ENCODE results near the gene HOMER3. TPM values are rescaled to one million over a fixed set of nuclear protein-coding genes. Genes with fewer than 3 reads are reported as not detected.
A peak's percentile ranks its signal among the peaks of the same experiment; 100 is the strongest.
"Not testable (repeated sequence)": the region's sequence is repeated elsewhere in the genome, so short reads cannot be mapped to it uniquely, and the experiment has no call there.

HOMER3 gene
- total and polyA plus RNA-seq, 2 of the 13 experiments (the other 11 are each of a cell fraction or from before 2014, with no cell fraction given), result 21.3 to 27.3 TPM

- TF ChIP-seq SKIL (CRISPR knock-in tag; IDR thresholded peaks at IDR 0.05; ENCODE audit: borderline replicate concordance) (0 out of 2 replicates have a peak, but pooled peaks have one; percentile 45), GATAD2A (CRISPR knock-in tag; IDR thresholded peaks at IDR 0.05) (peak; percentile 39; the same call in 1 of the 2 replicates), ARID5B (CRISPR knock-in tag; IDR thresholded peaks at IDR 0.05) (peak; percentile 45), RXRB (CRISPR knock-in tag; IDR thresholded peaks at IDR 0.05; ENCODE audit: borderline replicate concordance) (peak; percentile 72), SOX13 (CRISPR knock-in tag; conservative IDR thresholded peaks at IDR 0.05 in 1 of 2, IDR thresholded peaks at IDR 0.05 in 1 of 2) (peak in 1 of 2 experiments; percentile 49; a peak in 1 of 4 replicates), RARA (CRISPR knock-in tag; IDR thresholded peaks at IDR 0.05) (peak; percentile 81), SOX6 (CRISPR knock-in tag; IDR thresholded peaks at IDR 0.05) (peak; percentile 50; the same call in 1 of the 2 replicates), ZGPAT (CRISPR knock-in tag; IDR thresholded peaks at IDR 0.05) (0 out of 2 replicates have a peak, but pooled peaks have one; percentile 15), NONO (CRISPR knock-in tag; conservative IDR thresholded peaks at IDR 0.05) (0 out of 2 replicates have a peak, but pooled peaks have one; percentile 20), ZNF687 (CRISPR knock-in tag; IDR thresholded peaks at IDR 0.05) (peak; percentile 42), PITX1 (CRISPR knock-in tag; IDR thresholded peaks at IDR 0.05) (peak; percentile 22; the same call in 1 of the 2 replicates), ZNF792 (CRISPR knock-in tag; IDR thresholded peaks at IDR 0.05) (0 out of 2 replicates have a peak, but pooled peaks have one; percentile 49)
- not testable (repeated sequence) for TF ChIP-seq SOX13, SOX6, NONO (IDR thresholded peaks at IDR 0.05)
Observed at GRCh38 chr19:18952364-18953003, 11.5 kb upstream of the HOMER3 start (continued).
